ENCODE data around the gene PABPC3.

PABPC3 gene

GRCh38 chr13:25095851-25096453, at the start of gene PABPC3:
Gene PABPC3 (plus strand): TSS chr13:25096136. CDS start chr13:25096199, 63 bp downstream.
- in situ Hi-C loops (cut with MboI; ENCODE audit: low sequenced_read_pairs) = no loop called here

DNA sequence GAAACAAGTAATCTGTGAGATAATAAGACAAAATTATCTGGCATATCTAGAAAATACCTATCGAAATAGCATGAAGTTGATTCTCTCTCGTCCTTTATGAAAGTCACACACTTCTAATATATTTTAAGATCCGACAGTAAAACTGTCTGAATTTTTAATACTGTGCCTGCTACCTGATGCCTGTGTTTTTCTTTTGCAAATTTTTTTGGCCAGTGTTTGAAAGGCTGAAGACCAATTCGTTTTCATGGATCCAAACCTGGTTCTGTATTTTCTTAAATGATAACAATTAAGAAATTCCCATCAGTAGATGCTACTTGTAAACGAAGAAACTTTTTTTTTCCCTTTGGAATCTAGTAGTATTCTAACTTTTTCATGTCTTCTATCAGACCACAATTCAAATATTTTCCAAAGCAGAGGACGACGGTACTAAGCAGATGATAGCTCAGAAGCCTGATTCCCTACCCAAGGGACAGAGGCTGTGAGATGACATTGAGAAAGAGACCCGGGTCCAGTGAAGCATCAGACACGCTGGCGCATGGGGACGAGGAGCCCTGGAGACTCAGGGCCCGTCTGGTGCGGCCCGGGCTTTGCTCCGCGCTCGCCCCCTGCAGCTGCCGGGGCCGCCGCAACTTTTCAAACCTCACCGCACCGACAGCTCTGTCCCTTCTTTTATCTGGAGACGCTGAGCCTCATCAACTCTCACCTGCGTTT, 49.5 kb upstream of the PABPC3 start:
- in situ Hi-C loops (cut with MboI; ENCODE audit: low sequenced_read_pairs) = no loop called here

DNA sequence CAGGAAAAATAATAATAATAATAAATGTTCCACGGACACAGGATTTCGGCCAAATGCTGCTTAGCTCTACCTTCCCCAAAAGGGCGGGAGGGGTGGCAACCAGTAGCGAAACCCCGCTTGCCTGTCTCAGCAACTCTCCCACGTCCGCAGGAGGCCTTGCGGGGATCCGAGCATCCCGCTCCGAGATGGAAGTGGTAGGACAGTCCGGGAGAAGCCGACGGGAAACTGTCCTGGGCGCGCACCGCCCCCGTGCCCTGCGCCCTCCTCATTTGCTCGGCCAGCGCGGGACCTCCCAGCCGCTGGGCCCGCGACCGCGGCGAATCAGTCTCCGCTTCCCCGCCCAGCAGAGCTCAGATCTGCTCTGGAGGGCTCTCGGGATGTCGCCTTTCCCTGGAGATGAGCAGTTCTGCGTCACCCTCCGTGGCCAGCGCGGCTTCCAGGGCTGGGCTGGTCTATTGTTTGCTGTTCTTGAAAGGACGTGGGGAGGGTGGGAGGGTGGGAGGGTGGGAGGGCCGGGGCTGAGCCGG, 48.9 kb upstream of the PABPC3 start:
- in situ Hi-C loops (cut with MboI; ENCODE audit: low sequenced_read_pairs) = no loop called here

DNA sequence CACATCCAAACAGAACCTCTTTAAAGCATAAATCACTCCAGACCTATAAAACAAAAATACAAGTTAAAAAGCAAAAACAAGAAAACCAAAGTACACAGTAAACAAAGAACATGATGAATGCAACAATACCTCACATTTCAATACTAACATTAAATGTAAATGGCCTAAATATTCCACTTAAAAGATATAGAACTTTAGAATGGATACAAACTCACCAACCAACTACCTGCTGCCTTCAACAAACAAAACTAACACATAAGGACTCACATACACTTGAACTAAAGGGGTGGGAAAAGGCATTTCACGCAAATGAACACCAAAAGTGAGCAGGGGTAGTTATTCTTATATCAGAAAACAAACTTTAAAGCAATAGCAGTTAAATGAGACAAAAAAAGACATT, 44.9 kb upstream of the PABPC3 start:
- in situ Hi-C loops (cut with MboI; ENCODE audit: low sequenced_read_pairs) = no loop called here

DNA sequence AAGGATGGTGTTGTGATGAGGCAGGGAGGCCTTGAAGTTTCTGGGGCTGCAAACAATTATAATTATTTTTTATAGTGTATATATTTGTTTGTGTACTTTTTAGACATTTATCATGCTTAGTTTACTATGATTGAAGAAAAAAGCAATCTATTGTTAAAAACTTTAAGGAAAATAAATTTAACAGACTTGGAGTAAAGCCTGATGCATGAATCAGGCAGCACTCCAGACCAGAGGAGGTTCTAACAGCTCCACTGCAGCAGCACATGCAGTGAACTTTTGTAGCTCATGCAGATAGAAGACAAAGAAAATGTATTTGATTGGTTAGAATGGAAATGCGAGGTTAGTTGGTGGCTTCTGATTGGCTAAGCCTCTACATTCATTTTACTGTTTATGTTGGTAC, 36.8 kb upstream of the PABPC3 start:
- in situ Hi-C loops (cut with MboI; ENCODE audit: low sequenced_read_pairs) = no loop called here

DNA sequence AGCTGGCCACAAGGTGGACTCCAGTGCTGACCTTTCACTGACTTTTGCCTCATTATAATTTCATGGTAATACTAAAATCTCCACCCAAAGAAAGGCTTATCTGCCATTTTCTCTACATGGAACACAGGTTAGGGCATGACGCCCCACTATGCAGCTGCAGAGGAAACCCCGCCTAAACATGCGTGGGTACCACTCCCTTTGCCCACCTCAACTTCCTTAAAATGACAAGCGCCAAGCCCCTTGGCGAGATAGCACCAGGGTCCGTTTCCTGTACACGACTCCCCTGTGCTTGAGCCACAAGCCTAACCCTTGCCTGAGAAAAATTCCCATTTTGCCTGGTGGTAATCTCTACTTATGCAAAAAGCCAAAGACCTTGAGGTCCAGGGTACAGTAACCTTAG, 36.0 kb upstream of the PABPC3 start:
- in situ Hi-C loops (cut with MboI; ENCODE audit: low sequenced_read_pairs) = no loop called here

DNA sequence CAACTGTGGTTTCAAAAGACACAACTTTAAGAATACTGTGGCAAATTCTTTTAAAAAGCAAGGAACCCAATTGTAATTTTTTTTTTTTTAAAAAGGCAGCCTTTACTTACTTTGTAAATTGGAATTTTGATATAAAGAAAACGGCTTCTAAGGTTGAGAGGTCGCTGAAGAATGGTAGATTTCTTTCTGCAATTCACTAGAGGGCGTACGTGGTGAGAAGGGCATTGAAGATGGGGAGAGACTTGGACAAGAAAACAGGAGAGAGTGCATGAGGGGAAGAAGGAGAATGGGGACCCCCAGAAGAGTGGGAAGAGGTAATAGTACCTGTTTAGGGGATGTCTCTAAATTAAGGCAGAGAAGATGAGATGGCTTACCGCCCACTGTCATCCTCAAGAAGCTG, 33.5 kb upstream of the PABPC3 start:
- in situ Hi-C loops (cut with MboI; ENCODE audit: low sequenced_read_pairs) = no loop called here

- in situ Hi-C loops (cut with MboI; ENCODE audit: low sequenced_read_pairs) = no loop called here
Measured at GRCh38 chr13:25064396-25064795, 31.5 kb upstream of the PABPC3 start.

DNA sequence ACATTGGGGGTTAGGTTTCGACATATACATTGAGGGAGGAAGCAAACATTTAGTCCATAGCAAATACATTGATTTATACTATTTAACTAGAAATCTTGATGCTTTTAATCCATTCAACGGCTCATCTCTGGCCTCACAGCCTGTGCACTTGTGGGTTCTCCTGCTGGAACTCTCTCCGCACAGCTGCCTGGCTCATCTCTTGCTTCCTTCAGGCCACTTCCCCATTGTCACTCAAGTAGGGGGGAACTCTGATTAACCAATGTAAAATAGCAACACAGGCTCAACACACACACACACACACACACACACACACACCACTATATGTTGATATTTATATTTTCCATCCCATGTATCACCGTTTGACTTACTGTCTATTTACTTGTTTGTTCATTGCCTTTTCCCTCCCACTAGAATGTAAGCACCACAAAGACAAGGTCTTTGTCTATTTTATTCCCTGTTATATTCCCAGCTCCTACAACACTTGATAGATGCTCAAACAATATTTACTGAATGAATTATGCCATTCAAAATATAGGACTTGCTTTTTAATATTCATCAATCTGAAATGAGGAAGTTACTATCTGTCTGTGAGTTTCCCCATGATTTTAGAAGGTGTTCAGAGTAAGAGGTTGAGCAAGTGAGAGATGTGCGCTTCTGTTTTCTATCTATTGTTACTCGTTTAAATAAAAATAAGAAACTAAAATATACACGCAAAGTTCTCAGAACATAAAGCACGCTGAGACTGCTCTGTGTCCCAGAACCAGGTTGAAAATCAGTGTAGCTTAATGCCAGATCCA, 29.8 kb upstream of the PABPC3 start:
- in situ Hi-C loops (cut with MboI; ENCODE audit: low sequenced_read_pairs) = no loop called here

DNA sequence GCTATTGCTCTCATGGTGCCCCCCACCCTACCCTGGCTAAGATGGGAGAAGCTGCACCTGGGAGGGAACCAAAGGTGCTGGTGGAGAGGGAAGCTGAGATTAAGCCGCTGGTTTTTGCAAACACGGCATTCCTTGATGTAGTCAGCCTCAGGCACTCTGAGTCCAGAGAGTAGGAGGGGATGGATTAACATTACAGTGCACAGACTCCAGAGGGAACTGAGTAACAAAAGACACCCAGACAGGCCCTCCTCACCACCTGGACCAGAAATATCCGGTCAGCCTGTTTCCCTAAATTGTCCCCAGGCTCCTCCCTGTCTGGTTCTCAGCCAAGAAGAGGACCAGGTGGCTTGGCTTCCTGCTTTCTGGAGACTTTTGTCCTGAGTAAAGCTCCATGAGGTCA, 28.9 kb upstream of the PABPC3 start:
- in situ Hi-C loops (cut with MboI; ENCODE audit: low sequenced_read_pairs) = no loop called here

DNA sequence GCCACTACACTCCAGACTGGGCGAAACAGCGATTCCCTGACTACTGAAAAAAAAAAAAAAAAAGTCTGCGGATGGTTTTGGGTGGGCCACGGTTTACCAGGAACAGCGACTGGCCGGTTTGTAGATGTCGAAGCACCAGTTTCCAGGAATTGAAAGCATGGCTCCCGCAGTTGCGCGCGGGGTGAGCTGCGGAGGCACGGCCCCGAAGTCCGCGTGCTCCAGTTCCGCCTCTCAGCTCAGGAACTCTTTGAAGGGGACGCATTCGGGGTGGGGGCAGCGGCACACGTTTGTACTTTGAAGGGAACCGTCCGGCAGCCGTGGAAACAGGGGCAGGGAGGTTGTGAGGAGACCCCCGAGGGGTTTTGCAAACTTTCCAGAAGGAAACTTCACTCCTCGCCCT, 27.1 kb upstream of the PABPC3 start:
- in situ Hi-C loops (cut with MboI; ENCODE audit: low sequenced_read_pairs) = no loop called here

DNA sequence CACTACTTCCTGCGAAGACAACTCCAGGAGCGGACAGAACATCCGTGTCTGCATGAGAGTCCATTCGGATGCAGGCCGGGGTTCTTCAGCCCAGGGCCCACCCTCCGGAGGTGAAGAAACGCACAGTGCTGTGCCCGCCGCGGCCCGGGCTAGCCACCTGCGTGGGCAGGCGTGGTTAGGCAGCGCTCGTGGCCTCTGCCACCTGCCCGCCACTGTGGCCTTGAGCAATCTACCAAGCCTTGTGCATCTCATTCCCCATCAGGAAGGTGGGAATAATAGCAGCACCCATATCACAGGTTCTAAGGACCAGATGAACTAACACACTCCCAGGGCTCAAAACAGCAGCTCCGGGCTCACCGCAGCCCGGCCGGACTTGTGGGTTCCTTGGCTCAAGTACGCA, 26.7 kb upstream of the PABPC3 start:
- in situ Hi-C loops (cut with MboI; ENCODE audit: low sequenced_read_pairs) = no loop called here

- in situ Hi-C loops (cut with MboI; ENCODE audit: low sequenced_read_pairs) = no loop called here
Measured at GRCh38 chr13:25069911-25070310, 26.0 kb upstream of the PABPC3 start.

DNA sequence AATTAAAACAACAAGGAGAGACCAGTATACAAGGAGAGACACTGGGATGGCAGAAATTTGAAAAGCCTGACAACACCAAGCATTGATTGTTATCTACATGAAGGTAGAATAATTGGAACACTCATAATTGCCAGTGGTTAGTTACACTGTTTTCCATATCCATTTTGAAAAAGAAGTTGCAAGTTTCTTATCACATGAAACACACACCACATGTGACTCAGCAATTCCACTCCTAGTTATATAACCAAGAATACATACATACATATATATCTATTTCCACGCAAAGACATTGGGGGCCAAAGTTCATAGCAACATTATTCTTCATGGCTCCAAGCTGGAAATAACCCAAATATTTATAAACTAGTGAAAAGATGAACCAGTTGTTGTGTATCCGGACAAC, 15.2 kb upstream of the PABPC3 start:
- in situ Hi-C loops (cut with MboI; ENCODE audit: low sequenced_read_pairs) = no loop called here

DNA sequence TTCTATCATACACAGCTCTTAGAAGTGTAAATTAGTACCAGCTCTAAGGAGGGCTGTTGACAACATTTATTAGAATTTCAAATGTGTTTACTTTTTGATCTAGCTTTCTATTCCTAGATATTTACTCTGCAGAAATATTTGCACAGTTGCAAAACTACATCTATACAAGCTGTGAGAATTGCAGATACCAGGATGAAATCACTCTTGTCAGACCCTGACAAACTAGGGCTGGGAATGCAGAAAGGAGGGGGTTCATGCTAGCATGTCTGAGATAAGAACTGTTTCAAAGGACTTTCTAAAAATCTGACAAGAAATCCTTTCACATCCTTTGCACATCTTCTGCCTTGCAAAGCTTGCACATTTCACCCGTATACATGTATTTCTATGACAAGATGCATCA, 11.8 kb upstream of the PABPC3 start:
- in situ Hi-C loops (cut with MboI; ENCODE audit: low sequenced_read_pairs) = no loop called here

DNA sequence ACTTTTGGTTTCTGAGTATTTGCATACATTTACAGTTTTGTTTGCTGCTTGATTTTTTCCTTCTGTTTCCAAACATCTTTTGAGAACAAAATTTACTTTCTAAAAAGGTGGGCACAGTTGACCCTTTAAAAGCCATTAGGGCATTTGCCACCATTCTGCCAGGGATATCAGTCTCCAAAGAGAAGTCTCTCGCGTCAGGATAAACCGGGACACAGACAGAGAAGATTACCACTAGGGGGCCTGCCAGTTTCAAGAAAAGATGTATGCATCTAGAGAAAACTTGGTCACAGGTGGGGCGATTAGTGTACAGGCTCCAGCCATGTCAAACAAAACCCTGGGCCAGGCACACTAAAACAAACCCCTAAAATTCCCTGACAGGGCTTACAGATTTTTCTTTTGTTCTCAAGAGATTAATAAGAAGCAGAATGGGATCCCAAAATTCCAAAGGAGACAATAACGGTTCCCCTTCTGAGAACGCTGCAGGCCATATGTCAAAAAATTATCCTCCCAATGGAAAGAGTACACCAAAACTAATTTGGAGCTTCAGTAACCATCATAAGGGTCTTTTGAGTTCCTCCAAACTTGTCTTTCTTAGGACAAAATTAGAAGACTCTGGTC, 10.7 kb upstream of the PABPC3 start:
- in situ Hi-C loops (cut with MboI; ENCODE audit: low sequenced_read_pairs) = no loop called here

DNA sequence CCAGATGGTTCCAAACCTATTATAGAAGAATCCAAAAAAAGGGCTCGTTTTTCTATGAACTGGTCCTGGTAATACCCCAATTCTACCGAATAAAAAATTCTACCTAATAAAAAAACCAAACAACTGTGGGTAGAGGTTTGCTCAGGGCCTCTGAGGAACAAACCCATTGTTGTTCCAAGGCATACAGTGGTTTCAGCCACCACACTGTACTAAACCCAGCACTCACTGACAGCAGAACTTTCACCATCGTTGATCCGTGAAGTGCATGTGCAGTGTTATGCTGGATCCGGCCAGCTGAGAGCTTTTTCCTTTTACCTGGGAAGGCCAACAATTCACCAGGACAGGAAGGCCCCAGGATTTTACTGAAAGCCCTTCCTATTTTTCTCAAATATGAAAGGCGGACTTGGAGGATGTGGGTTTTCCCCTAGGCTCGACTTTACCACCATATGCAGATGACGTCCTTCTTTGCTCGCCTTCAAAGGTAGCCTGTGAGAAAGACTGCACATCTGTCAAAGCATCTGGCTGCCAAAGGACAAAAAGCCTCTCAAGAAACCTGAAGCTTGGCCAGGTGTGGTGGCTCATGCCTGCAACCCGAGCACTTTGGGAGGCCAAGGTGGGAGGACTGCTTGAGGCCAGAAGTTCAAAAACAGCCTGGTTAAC, 7.2 kb upstream of the PABPC3 start:
- in situ Hi-C loops (cut with MboI; ENCODE audit: low sequenced_read_pairs) = no loop called here

- in situ Hi-C loops (cut with MboI; ENCODE audit: low sequenced_read_pairs) = no loop called here
Measured at GRCh38 chr13:25097426-25097825, 1.5 kb downstream of the PABPC3 start.

- in situ Hi-C loops (cut with MboI; ENCODE audit: low sequenced_read_pairs) = no loop called here
Measured at GRCh38 chr13:25103711-25104110, 7.8 kb downstream of the PABPC3 start.

DNA sequence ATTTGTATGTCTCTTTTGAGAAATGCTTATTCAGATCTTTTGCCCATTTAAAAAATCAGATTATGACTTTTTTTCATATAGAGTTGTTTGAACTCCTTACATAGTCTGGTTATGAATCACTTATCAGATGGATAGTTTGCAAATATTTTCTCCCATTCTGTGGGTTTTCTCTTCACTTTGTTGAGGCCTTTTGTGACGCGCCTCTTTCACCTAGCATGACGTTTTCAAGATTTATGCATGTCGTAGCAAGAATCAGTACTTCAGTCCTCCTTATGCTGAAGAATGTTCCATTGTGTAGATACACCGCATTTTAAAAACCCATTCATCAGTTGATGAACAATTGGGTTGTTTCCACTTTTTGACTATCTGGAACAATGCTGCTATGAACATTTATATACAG, 13.4 kb downstream of the PABPC3 start:
- in situ Hi-C loops (cut with MboI; ENCODE audit: low sequenced_read_pairs) = no loop called here
